CD4-positive, alpha-beta T cell (primary cell): Measurements from ENCODE around the gene C13orf46. TPM values are rescaled to one million over a fixed set of nuclear protein-coding genes. Genes with fewer than 3 reads are reported as not detected.

Experiments used
- ATAC-seq: fragments of 200-7000 bp; cut with Tn5 transposase; one replicate; pipeline ENCODE4 v1.10.0; 2022; ENCODE audit warnings: mild to moderate bottlenecking; ENCODE audit not compliant: poor library complexity
- CTCF ChIA-PET: fragments of 350-600 bp; sonication (Branson Sonifier 250); formaldehyde crosslinking; loops from one replicate; lab custom pipeline; 2021; ENCODE audit warnings: antibody characterized with exemption, inconsistent platforms; lab: Charles Lee
- POLR2A ChIA-PET: fragments of 350-600 bp; sonication (Branson Sonifier 250); formaldehyde crosslinking; loops from one replicate; lab custom pipeline; 2021; ENCODE audit warnings: antibody characterized with exemption, inconsistent platforms; lab: Charles Lee
- DNase-seq, 14 experiments: peaks; one replicate each; pipeline ENCODE4 v3.0.0-alpha.2; 2013 to 2020; ENCODE audit warnings: mixed read lengths in 2 of 14
- H3K27ac ChIP-seq, 2 donors: one replicate each; pipeline versions ENCODE4 v1.5.1 to v1.7.0; 2013; ENCODE audit warnings: low read length in 2 of 2, low read depth in 1 of 2, mild to moderate bottlenecking in 1 of 2
- H3K27me3 ChIP-seq, 2 experiments: 1 replicate in 1 of 2; 2 replicates in 1 of 2; pipeline versions ENCODE4 v1.6.1 to v1.7.0; 2013; ENCODE audit warnings: low read length in 2 of 2, control low read depth in 1 of 2, mild to moderate bottlenecking in 1 of 2, moderate library complexity in 1 of 2; ENCODE audit not compliant: insufficient read depth in 2 of 2, control insufficient read depth in 1 of 2
- H3K36me3 ChIP-seq: one replicate; pipeline ENCODE4 v1.6.1; 2013; ENCODE audit warnings: low read length, control low read depth; ENCODE audit not compliant: insufficient read depth
- H3K4me1 ChIP-seq: one replicate; pipeline ENCODE4 v1.6.1; 2013; ENCODE audit warnings: low read length, control low read depth; ENCODE audit not compliant: insufficient read depth
- H3K4me3 ChIP-seq: one replicate; pipeline ENCODE4 v1.5.1; 2013; ENCODE audit warnings: mild to moderate bottlenecking, low read length, moderate library complexity
- H3K9me3 ChIP-seq, 2 experiments: 1 replicate in 1 of 2; 2 replicates in 1 of 2; pipeline versions ENCODE4 v1.6.1 to v1.7.0; 2013; ENCODE audit warnings: low read length in 2 of 2, mild to moderate bottlenecking in 2 of 2, control low read depth in 1 of 2, moderate library complexity in 1 of 2; ENCODE audit not compliant: control insufficient read depth in 1 of 2, insufficient read depth in 1 of 2
- H3K27ac Mint-ChIP-seq: one replicate; pipeline ENCODE4 v1.8.0; 2020; ENCODE audit warnings: mixed read lengths
- H3K27me3 Mint-ChIP-seq: one replicate; pipeline ENCODE4 v1.8.0; 2021; ENCODE audit warnings: mixed read lengths
- H3K36me3 Mint-ChIP-seq: one replicate; pipeline ENCODE4 v1.8.0; 2021; ENCODE audit warnings: low read depth, mixed read lengths
- H3K4me1 Mint-ChIP-seq: one replicate; pipeline ENCODE4 v1.8.0; 2021; ENCODE audit warnings: low read depth, mixed read lengths
- H3K4me3 Mint-ChIP-seq: one replicate; pipeline ENCODE4 v1.8.0; 2020; ENCODE audit warnings: mild to moderate bottlenecking, mixed read lengths
- H3K9me3 Mint-ChIP-seq: one replicate; pipeline ENCODE4 v1.8.0; 2020; ENCODE audit warnings: mixed read lengths
- CTCF ChIP-seq: fragments of 200-600 bp; IDR thresholded peaks from one replicate; pipeline ENCODE4 v1.8.0; 2022; ENCODE audit warnings: antibody characterized with exemption, mild to moderate bottlenecking
- intact Hi-C, 2 experiments: fragments of 100-400 bp; cut with DNase I in 1 of 2; cut with micrococcal nuclease in 1 of 2; formaldehyde crosslinking; loops; one replicate each; pipeline versions ENCODE4 v1.15.1 to v1.9.0; 2023 to 2025; cut with DNase I, micrococcal nuclease
- total RNA-seq, 174 experiments: library from RNA in 2 of 174; stranded (reverse) in 2 of 174; gene quantifications; one replicate each; pipeline ENCODE4 v1.2.3 and lab custom pipeline; 2021 to 2026

C13orf46 gene
- total RNA-seq, 2 experiments from 2014 or later = 19.3 to 19.7 TPM

GRCh38 chr13:113928685-113929627 is 44.9 kb downstream of the C13orf46 start:
- H3K27me3 ChIP-seq = peaks cover 0 to 4% of the 10 kb centered on the region in 2 experiments
- Mint-ChIP-seq H3K4me3 (no peak overlapping the region), H3K27me3 (peaks cover 5% of the 10 kb centered on the region), H3K36me3 (no peaks in the 10 kb centered on the region), H3K27ac (no peak overlapping the region), H3K4me1 (peaks cover 5% of the 10 kb centered on the region), H3K9me3 (no peaks in the 10 kb centered on the region)
- ChIA-PET CTCF (no interaction called here), POLR2A (no interaction called here)
- ATAC-seq (no peak), DNase-seq (peak in 1 of 14 experiments; percentile 19)
- TF ChIP-seq CTCF = no peak
- H3K4me3 ChIP-seq = no peak overlapping the region
- H3K4me1 ChIP-seq = peaks cover 8% of the 10 kb centered on the region
- peaks cover 0 to 31% of the 10 kb centered on the region in 2 experiments for H3K9me3 ChIP-seq
- intact Hi-C loops = no loop called here
- H3K27ac ChIP-seq = no peak overlapping the region
- H3K36me3 ChIP-seq = no peaks in the 10 kb centered on the region

GRCh38 chr13:113927661-113928581 is 46.0 kb downstream of the C13orf46 start:
- no peak for DNase-seq
- Mint-ChIP-seq H3K27me3 (peaks cover 5% of the 10 kb centered on the region), H3K4me1 (peaks cover 5% of the 10 kb centered on the region), H3K36me3 (no peaks in the 10 kb centered on the region), H3K27ac (no peak overlapping the region), H3K9me3 (no peaks in the 10 kb centered on the region), H3K4me3 (no peak overlapping the region)
- Histone ChIP-seq H3K4me1 (peaks cover 8% of the 10 kb centered on the region), H3K4me3 (no peak overlapping the region), H3K27ac (no peak overlapping the region), H3K9me3 (peaks cover 0 to 31% of the 10 kb centered on the region in 2 experiments), H3K27me3 (peaks cover 4 to 8% of the 10 kb centered on the region in 2 experiments), H3K36me3 (no peaks in the 10 kb centered on the region)
- no peak for ATAC-seq
- ChIA-PET POLR2A (no interaction called here), CTCF (no interaction called here)
- intact Hi-C loops = no loop called here
- TF ChIP-seq CTCF = no peak

GRCh38 chr13:113926951-113927660 is 46.8 kb downstream of the C13orf46 start:
- Histone ChIP-seq H3K27ac (no peak overlapping the region), H3K4me1 (peaks cover 8% of the 10 kb centered on the region), H3K36me3 (no peaks in the 10 kb centered on the region), H3K27me3 (peaks cover 4 to 8% of the 10 kb centered on the region in 2 experiments), H3K9me3 (peaks cover 0 to 34% of the 10 kb centered on the region in 2 experiments), H3K4me3 (no peak overlapping the region)
- ChIA-PET POLR2A (no interaction called here), CTCF (no interaction called here)
- H3K27ac Mint-ChIP-seq = no peak overlapping the region
- no peak for DNase-seq
- no peaks in the 10 kb centered on the region for H3K9me3 Mint-ChIP-seq
- no peaks in the 10 kb centered on the region for H3K36me3 Mint-ChIP-seq
- TF ChIP-seq CTCF = no peak
- peaks cover 5% of the 10 kb centered on the region for H3K4me1 Mint-ChIP-seq
- ATAC-seq = no peak
- intact Hi-C loops = no loop called here
- H3K27me3 Mint-ChIP-seq = peaks cover 6% of the 10 kb centered on the region
- H3K4me3 Mint-ChIP-seq = no peak overlapping the region
